Epithelial cell of proximal tubule (primary cell): ENCODE measurements around the gene EPHA8. TPM values are rescaled to one million over a fixed set of nuclear protein-coding genes. Genes with fewer than 3 reads are reported as not detected.

Experiments used
- DNase-seq: peaks from one replicate; pipeline ENCODE4 v3.0.0-alpha.2; 2011; ENCODE audit warnings: low read depth
- H3K4me3 ChIP-seq: 2 replicates; pipeline ENCODE4 v1.5.1; 2011; ENCODE audit warnings: low read depth, mild to moderate bottlenecking, low read length
- total RNA-seq: library from RNA; depleted of rRNA; stranded (reverse); fragments of >200 nt; gene quantifications from 2 replicates; pipeline ENCODE4 v1.2.3, GENCODE V29; 2015
- TF ChIP-seq, protein P1 (sequence below): conservative IDR thresholded peaks from 2 replicates; pipeline ENCODE4 v1.5.1; 2012; ENCODE audit warnings: low read depth, mild to moderate bottlenecking, low read length

Gene EPHA8
- total RNA-seq, 1 donor from 2014 or later: not detected

DNA sequence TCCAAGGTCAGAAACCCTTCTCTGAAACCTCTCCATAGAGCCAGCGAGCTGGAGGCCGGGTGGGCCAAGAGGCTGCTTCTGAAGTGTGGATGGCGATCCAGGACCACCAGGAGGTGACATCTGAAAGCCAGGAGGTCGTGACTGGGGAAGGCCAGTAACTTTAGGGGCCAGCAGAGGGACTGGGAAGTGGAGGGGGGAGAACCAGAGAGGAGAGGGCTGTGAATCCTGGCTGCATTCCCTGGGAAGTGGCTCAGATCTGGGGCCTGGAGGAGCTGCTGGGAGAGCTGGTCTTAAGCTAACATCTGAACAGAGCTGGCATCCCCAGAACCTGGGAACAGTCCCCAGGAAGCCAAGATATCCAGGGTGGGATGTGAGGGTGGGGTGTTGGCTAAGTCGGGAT is 11.3 kb upstream of the EPHA8 start:
- no peak for DNase-seq
- H3K4me3 ChIP-seq: no peak overlapping the region
- TF ChIP-seq, protein P1, sequence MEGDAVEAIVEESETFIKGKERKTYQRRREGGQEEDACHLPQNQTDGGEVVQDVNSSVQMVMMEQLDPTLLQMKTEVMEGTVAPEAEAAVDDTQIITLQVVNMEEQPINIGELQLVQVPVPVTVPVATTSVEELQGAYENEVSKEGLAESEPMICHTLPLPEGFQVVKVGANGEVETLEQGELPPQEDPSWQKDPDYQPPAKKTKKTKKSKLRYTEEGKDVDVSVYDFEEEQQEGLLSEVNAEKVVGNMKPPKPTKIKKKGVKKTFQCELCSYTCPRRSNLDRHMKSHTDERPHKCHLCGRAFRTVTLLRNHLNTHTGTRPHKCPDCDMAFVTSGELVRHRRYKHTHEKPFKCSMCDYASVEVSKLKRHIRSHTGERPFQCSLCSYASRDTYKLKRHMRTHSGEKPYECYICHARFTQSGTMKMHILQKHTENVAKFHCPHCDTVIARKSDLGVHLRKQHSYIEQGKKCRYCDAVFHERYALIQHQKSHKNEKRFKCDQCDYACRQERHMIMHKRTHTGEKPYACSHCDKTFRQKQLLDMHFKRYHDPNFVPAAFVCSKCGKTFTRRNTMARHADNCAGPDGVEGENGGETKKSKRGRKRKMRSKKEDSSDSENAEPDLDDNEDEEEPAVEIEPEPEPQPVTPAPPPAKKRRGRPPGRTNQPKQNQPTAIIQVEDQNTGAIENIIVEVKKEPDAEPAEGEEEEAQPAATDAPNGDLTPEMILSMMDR: no peak

DNA sequence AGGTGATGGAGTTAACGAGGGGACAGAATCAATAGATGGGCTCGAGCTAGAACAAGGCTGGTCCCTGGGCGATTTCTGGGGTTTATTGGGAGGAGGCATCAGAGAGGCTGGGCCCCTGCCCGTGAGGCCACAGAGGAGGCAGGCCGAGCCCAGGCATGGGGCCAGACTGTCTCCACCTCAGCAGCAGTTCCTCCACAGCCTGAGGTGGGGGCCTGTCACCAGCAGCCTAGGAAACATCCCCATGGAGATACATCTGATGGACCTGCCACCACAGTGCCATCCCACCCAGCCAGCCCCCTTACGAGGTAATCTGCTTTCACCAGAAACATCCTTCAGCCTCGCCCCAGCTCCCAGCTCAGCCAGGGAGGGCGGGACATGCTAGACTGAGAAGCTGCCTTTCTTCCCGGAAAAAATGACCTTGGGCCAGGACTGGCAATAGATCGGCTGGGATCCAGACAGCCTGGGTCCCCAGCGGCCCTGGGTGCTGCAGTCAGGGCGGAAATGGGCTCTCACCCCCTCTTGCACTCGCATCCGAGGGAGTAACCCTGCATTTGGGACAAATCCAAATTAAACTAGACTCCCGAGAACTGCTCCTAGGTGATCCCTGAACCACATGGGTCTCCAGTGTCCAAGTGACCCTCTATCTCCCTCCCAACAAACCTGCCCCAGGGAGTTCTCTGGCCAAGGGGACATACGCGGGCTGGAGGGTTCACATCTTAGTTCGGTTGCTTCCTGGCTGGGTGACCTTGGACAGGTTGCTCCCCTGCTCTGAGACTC is 10.0 kb upstream of the EPHA8 start:
- TF ChIP-seq, protein P1: no peak
- no peak overlapping the region for H3K4me3 ChIP-seq
- no peak for DNase-seq

DNA sequence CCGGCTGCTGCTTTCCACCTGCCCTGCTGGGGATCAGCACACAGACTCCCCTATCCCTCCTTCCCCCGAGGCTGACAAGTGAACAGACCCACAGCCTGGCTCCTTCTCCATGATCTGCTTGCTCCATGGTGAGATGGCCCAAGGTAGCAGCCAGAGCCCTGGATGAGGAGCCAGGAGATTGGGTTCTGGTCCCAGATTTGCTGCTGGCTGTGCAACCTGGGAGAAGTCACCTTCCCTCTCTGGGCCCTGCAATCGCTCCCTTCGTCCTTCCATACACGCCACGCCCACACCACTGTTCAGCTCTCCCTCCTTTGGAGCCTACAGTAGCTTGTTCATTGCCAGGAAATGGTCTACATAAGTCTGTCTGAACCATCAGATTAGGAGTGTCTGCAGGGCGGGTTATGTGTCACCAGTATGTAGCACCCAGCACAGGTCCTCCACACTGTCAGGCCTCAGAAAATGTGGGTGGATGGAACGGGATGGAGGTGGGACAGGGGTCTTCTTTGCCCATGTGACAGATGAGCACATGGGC is 9.2 kb upstream of the EPHA8 start:
- H3K4me3 ChIP-seq: no peak overlapping the region
- DNase-seq: no peak
- TF ChIP-seq, protein P1: no peak

DNA sequence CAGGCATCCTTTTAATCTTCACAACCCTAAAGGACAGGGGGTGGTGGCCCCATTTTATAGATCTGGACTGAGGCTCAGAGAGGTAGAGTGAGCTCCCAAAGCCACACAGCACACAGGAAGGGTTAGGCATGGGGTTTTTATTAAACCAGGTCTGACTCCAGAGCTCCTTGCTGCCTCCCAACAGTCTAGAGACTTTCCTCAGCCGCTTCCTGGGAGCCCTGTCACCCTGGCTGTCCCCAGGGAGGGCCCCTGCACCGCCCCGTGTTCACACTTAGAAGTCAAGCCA is 8.0 kb upstream of the EPHA8 start:
- TF ChIP-seq, protein P1: no peak
- no peak for DNase-seq
- no peak overlapping the region for H3K4me3 ChIP-seq

DNA sequence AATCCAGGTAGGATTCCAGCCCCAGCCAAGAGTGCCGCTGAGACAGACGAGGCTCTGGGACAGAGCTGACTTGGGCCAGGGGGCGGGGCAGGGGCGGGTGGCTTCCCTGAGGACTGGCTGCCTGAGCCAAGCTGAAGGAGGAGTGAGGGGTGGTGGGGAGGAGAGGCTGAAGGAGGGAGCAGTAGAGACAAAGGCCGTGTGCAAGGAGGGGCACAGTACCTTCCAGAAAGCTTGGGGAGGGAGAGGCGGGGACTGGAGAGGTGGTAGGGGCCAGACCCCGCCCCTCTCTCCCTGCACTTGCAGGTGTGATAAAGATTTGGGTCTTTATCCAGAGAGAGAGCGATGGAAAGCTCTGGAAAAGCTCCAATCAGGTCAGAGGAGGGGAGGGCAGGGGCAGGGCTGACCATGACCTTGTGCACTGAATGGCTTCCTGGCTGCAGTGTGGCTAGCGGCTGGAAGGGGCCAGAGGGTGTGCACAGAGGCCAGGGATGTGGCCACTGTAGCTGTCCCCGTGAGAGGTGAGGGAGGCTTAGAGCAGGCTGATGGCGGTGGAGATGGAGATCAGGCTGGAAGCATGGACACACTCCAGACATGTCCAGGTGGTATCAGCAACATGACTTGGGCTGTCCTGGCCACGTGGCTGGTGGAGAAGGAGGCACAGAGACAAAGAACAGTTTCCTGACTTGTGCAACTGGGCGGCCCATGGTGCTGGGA is 6.7 kb upstream of the EPHA8 start:
- no peak overlapping the region for H3K4me3 ChIP-seq
- TF ChIP-seq, protein P1: no peak
- DNase-seq: no peak

DNA sequence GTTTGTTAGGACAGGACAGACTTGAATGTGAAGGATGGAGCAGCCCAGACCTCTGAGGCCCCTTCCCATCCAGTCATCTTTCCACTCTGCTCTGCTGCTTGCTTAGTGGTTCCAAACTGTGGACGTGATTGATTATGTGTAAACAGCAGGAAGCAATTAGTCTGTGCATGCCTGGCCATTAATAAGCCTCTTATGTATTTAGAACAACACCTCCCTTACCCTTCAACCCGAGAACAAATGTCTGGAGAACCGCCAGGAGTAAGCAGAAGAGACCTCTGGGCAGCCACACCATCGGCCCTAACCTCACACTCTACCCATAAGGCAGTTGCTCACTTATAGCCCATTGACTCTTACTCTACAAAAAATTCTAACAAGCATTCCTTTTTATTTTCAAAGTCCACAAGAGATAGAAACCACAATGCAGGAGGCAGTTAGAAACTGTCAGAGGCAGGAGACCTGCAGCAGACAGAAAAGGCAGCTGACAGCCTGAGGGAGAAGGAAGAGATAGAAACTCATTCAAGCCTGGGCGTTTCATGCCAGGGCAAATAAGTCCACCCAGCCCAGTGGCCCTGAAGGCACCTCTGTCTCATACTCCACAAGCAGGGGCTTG is 5.8 kb upstream of the EPHA8 start:
- TF ChIP-seq, protein P1: no peak
- no peak overlapping the region for H3K4me3 ChIP-seq
- no peak for DNase-seq
